GM12878 (cell line): ENCODE data around the gene SETD5. TPM values are rescaled to one million over a fixed set of nuclear protein-coding genes. Genes with fewer than 3 reads are reported as not detected.

Source experiments
- ATAC-seq: fragments of 200-7000 bp; cut with Tn5 transposase; 3 replicates; pipeline ENCODE4 v1.9.1; 2020; ENCODE audit warnings: mild to moderate bottlenecking, moderate library complexity
- BruUV-seq: library from RNA; stranded (reverse); fragments of 400-500 nt; replicated peaks from 2 replicates; lab custom pipeline; 2021; lab: Mats Ljungman, UMichigan
- CTCF ChIA-PET: fragments of 300-600 bp; sonication (Branson Sonifier 250); formaldehyde crosslinking; extraction: SDS; loops from one replicate; lab custom pipeline; 2021; ENCODE audit warnings: inconsistent platforms; lab: Yijun Ruan, JAX
- POLR2A ChIA-PET: fragments of 350-600 bp; formaldehyde crosslinking; extraction: SDS; loops from one replicate; lab custom pipeline; 2021; ENCODE audit warnings: inconsistent platforms; lab: Charles Lee
- RAD21 ChIA-PET: fragments of 300-600 bp; sonication (Branson Sonifier 250); formaldehyde crosslinking; loops from one replicate; lab custom pipeline; 2023; ENCODE audit warnings: antibody characterized with exemption; ENCODE audit not compliant: unreplicated experiment; lab: Charles Lee
- SMC1A ChIA-PET: fragments of 300-600 bp; sonication (Branson Sonifier 250); formaldehyde crosslinking; loops from one replicate; lab custom pipeline; 2023; ENCODE audit not compliant: unreplicated experiment, uncharacterized antibody; lab: Charles Lee
- DNase-seq: peaks from one replicate; pipeline ENCODE4 v3.0.0-alpha.2; 2011; ENCODE audit warnings: low read depth, low spot score
- FAIRE-seq: peaks from 3 replicates; lab custom pipeline; 2011; peaks lifted over from hg19 to GRCh38; lab: Jason Lieb, UNC
- H2AFZ ChIP-seq: 2 replicates; pipeline ENCODE4 v1.6.0; 2011; ENCODE audit warnings: low read depth, low read length, control low read depth; ENCODE audit not compliant: control insufficient read depth
- H3K27ac ChIP-seq: 2 replicates; pipeline ENCODE4 v1.5.1; 2011; ENCODE audit warnings: control low read depth; ENCODE audit not compliant: control insufficient read depth, insufficient read depth
- H3K27me3 ChIP-seq, 2 experiments: replicated peaks in 1 of 2; 2 replicates each; pipeline versions ENCODE4 v1.6.0 to v1.6.1; 2011; ENCODE audit warnings: low read length in 1 of 2; ENCODE audit not compliant: control insufficient read depth in 2 of 2, insufficient read depth in 2 of 2
- H3K36me3 ChIP-seq, 2 experiments: 2 replicates each; pipeline ENCODE4 v1.5.1; 2011; ENCODE audit warnings: low read length in 1 of 2; ENCODE audit not compliant: control insufficient read depth in 2 of 2, insufficient read depth in 2 of 2
- H3K4me1 ChIP-seq: 2 replicates; pipeline ENCODE4 v1.6.1; 2011; ENCODE audit warnings: mild to moderate bottlenecking, low read length, moderate library complexity, mixed read lengths; ENCODE audit not compliant: control insufficient read depth, insufficient read depth
- H3K4me2 ChIP-seq: 2 replicates; pipeline ENCODE4 v1.6.0; 2011; ENCODE audit warnings: control low read depth; ENCODE audit not compliant: control insufficient read depth, insufficient read depth
- H3K4me3 ChIP-seq: fragments of 200-600 bp; sonication (generic); 2 replicates; pipeline ENCODE4 v1.5.1; 2016
- H3K79me2 ChIP-seq: 2 replicates; pipeline ENCODE4 v1.6.0; 2011; ENCODE audit warnings: low read length; ENCODE audit not compliant: control insufficient read depth, insufficient read depth
- H3K9ac ChIP-seq: 2 replicates; pipeline ENCODE4 v1.8.0; 2011; ENCODE audit warnings: low read length, control low read depth, mixed read lengths; ENCODE audit not compliant: control insufficient read depth, insufficient read depth
- H3K9me3 ChIP-seq: replicated peaks from 3 replicates; pipeline ENCODE4 v1.5.1; 2011; ENCODE audit warnings: mild to moderate bottlenecking, low read length; ENCODE audit not compliant: control insufficient read depth, insufficient read depth
- H4K20me1 ChIP-seq: 2 replicates; pipeline ENCODE4 v1.6.0; 2011; ENCODE audit not compliant: control insufficient read depth, insufficient read depth
- ATF7 ChIP-seq: fragments of 450-650 bp; IDR thresholded peaks from 2 replicates; pipeline ENCODE4 v1.6.1; 2016; ENCODE audit warnings: low read depth, mild to moderate bottlenecking
- BHLHE40 ChIP-seq, 2 experiments: fragments of 450-650 bp in 1 of 2; IDR thresholded peaks; 2 replicates each; pipeline ENCODE4 v1.6.1; 2011 to 2017; ENCODE audit warnings: low read depth in 2 of 2, borderline replicate concordance in 1 of 2, improper control_type of control experiment in 1 of 2, low read length in 1 of 2, mild to moderate bottlenecking in 1 of 2
- BRCA1 ChIP-seq: IDR thresholded peaks from 2 replicates; pipeline ENCODE4 v1.6.1; 2011; ENCODE audit warnings: low read depth, low read length, improper control_type of control experiment
- GABPA ChIP-seq: IDR thresholded peaks from 2 replicates; pipeline ENCODE4 v1.6.1; 2014; ENCODE audit warnings: antibody characterized with exemption, low read depth, mild to moderate bottlenecking, inconsistent platforms
- HDAC2 ChIP-seq: fragments of 200-600 bp; sonication (generic); IDR thresholded peaks from 2 replicates; pipeline ENCODE4 v1.6.1; 2017
- LARP7 ChIP-seq: fragments of 450-650 bp; IDR thresholded peaks from 2 replicates; pipeline ENCODE4 v1.6.1; 2017; ENCODE audit warnings: mild to moderate bottlenecking
- SMAD1 ChIP-seq: fragments of 450-650 bp; IDR thresholded peaks from 2 replicates; pipeline ENCODE4 v1.6.1; 2018; ENCODE audit warnings: mild to moderate bottlenecking, low read depth; ENCODE audit not compliant: partially characterized antibody
- SMC3 ChIP-seq: IDR thresholded peaks from 2 replicates; pipeline ENCODE4 v1.6.1; 2011; ENCODE audit warnings: low read length, improper control_type of control experiment, borderline replicate concordance
- SUPT20H ChIP-seq: IDR thresholded peaks from 2 replicates; pipeline ENCODE4 v1.6.1; 2011; ENCODE audit warnings: low read depth, mild to moderate bottlenecking, low read length, moderate library complexity, borderline replicate concordance; ENCODE audit not compliant: control insufficient read depth
- TARDBP ChIP-seq: IDR thresholded peaks from 2 replicates; pipeline ENCODE4 v1.6.1; 2016; ENCODE audit warnings: borderline replicate concordance
- YY1 ChIP-seq: IDR thresholded peaks from 2 replicates; pipeline ENCODE4 v1.6.1; 2011; ENCODE audit warnings: low read depth, mild to moderate bottlenecking, low read length
- WGBS: methylation state at CpG from one replicate; pipeline ENCODE4 v1.1.6; 2016; ENCODE audit warnings: low lambda C conversion rate; ENCODE audit not compliant: insufficient replicate concordance, insufficient coverage; ENCODE audit errors: missing lambda C conversion rate; 5-methylcytosine and 5-hydroxymethylcytosine counted together
- in situ Hi-C: fragments of 300-500 bp; cut with MboI; formaldehyde crosslinking; loops from 9 replicates; pipeline ENCODE4 v1.14.3; 2018; ENCODE audit warnings: mixed read lengths
- intact Hi-C: fragments of 100-400 bp; cut with micrococcal nuclease; formaldehyde crosslinking; loops from one replicate; pipeline ENCODE4 v1.14.2; 2022; ENCODE audit not compliant: unreplicated experiment
- polyA plus RNA-seq, 11 experiments: library from polyadenylated mRNA; depleted of rRNA in 4 of 11; unstranded in 6 of 11; stranded (reverse) in 5 of 11; fragments of >200 nt; fragmentation: Nextera tagmentation in 4 of 11; fragmentation: Illumina TruSeq in 1 of 11; extraction: Ambion mirVana in 4 of 11; extraction: Trizol in 1 of 11; gene quantifications; 1 replicate in 1 of 11; 2 replicates in 10 of 11; pipeline versions ENCODE4 v1.2.1 to v1.2.3, GENCODE V29; 2011 to 2016; ENCODE audit warnings: inconsistent platforms in 2 of 11, missing spikeins in 2 of 11, low read depth in 1 of 11
- total RNA-seq, 4 experiments: library from RNA; depleted of rRNA in 3 of 4; stranded (reverse); fragments of >200 nt in 3 of 4; fragmentation: Illumina TruSeq in 1 of 4; extraction: Trizol in 1 of 4; gene quantifications; 2 replicates each; pipeline versions ENCODE4 v1.2.1 to v1.2.3, GENCODE V29; 2013 to 2021
- TF ChIP-seq, protein P1 (sequence below): IDR thresholded peaks from 2 replicates; pipeline ENCODE4 v1.6.1; 2011; ENCODE audit warnings: low read depth, mild to moderate bottlenecking, low read length, moderate library complexity, borderline replicate concordance; ENCODE audit errors: extremely low read depth
- TF ChIP-seq, protein P2 (sequence below): fragments of 450-650 bp; IDR thresholded peaks from 2 replicates; pipeline ENCODE4 v1.6.1; 2016; ENCODE audit warnings: mild to moderate bottlenecking, moderate library complexity, borderline replicate concordance
- TF ChIP-seq, protein P3 (sequence below): fragments of 450-650 bp; IDR thresholded peaks from 2 replicates; pipeline ENCODE4 v1.6.1; 2016; ENCODE audit warnings: mild to moderate bottlenecking
- TF ChIP-seq, protein P4 (sequence below), 3 experiments: IDR thresholded peaks in 2 of 3; conservative IDR thresholded peaks in 1 of 3; 2 replicates each; pipeline ENCODE4 v1.5.1; 2011; ENCODE audit warnings: low read depth in 3 of 3, low read length in 3 of 3, mild to moderate bottlenecking in 3 of 3, control low read depth in 2 of 3, moderate library complexity in 2 of 3, inconsistent platforms in 1 of 3, mixed read lengths in 1 of 3; ENCODE audit not compliant: control insufficient read depth in 2 of 3, insufficient read depth in 1 of 3; ENCODE audit errors: extremely low read depth in 1 of 3

The SETD5 gene
- total and polyA plus RNA-seq, 10 of the 15 experiments (the other 5 are each of a cell fraction or from before 2014, with no cell fraction given) = 8.2 to 94.0 (median 55.4) TPM

DNA sequence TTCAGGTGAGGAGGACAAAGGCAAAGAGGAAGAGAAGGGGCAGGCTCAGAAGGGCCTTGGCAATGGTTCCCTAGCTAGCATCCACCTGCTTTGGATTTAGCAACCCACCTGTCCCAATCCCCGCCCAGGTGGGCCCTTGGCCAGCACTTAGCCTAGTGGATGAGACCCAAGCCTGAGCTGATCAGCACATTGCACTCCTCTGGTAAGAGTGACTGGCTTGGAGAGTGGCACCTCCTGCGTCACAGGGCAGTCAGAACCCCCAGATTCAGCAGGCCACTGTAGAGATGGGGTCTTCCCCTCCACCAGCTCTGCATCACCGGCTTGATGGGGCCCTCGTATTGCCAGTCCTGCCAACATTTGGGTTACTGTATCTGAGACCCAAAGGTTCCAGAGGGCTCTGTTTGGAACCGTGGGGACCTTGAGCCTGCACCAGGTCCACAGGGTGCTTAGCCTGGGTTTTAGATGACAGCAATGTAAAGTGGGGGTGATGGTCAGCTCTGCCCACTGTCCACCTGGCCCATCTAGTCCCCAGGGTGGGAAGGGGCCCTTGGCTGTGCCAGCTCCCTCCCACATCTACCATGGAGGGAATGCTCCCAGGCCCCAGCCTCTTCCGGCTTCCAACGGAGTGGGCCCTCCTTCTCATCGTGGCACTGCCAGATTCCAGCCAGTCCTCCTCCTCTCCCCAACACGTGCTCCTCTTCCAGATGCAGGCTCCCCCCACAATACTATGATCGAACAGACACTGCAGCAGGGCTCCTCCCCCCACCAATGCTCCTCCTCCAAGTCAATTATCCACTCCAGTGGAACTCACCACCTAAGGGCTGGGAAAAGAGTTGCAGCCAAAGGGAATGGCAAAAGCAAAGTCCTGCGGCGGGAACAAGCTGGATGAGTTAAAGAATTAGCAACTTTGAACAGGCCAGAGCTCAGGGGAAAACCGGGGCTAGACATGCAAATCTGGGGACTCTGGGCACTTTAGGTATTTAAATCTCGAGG, 110.5 kb downstream of the SETD5 start:
- ChIA-PET RAD21 (no interaction called here), SMC1A (interaction anchor here (1.2 kb wide), 1 partner anchor 223 kb away, joined by 3 read pairs; no protein-coding TSS in a partner anchor), CTCF (no interaction called here), POLR2A (no interaction called here)
- H3K27me3 ChIP-seq = peaks cover 0 to 1% of the 10 kb centered on the region in 2 experiments; a peak in 3 of 4 replicates
- peaks cover 2% of the 10 kb centered on the region; the same call in 1 of the 2 replicates for H3K4me1 ChIP-seq
- H2AFZ ChIP-seq = no peak overlapping the region
- H4K20me1 ChIP-seq = no peaks in the 10 kb centered on the region
- in situ Hi-C loops = no loop called here
- no peaks in the 10 kb centered on the region for H3K36me3 ChIP-seq
- H3K9ac ChIP-seq = no peak overlapping the region
- no TSS peak for BruUV-seq
- H3K27ac ChIP-seq = no peak overlapping the region
- no peak overlapping the region for H3K4me2 ChIP-seq
- DNase-seq (no peak), ATAC-seq (no peak), FAIRE-seq (no peak)
- 23% methylated on average over 10 of the region's 14 CpGs for WGBS
- H3K9me3 ChIP-seq = no peaks in the 10 kb centered on the region
- H3K79me2 ChIP-seq = no peaks in the 10 kb centered on the region
- intact Hi-C loops = loop anchor here (10.0 kb wide), 1 partner anchor 533 kb away; no protein-coding TSS in a partner anchor
- no peak overlapping the region for H3K4me3 ChIP-seq
- TF ChIP-seq YY1 (no peak), HDAC2 (no peak), BRCA1 (no peak), SMAD1 (no peak), ATF7 (no peak), BHLHE40 (IDR thresholded peaks at IDR 0.05; ENCODE audit: borderline replicate concordance in 1 of 2, low read depth in 2 of 2, low read length in 1 of 2) (no peak), SMC3 (no peak), SUPT20H (no peak), GABPA (no peak), LARP7 (no peak), TARDBP (no peak)
- TF ChIP-seq, protein P1, sequence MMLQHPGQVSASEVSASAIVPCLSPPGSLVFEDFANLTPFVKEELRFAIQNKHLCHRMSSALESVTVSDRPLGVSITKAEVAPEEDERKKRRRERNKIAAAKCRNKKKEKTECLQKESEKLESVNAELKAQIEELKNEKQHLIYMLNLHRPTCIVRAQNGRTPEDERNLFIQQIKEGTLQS = no peak
- TF ChIP-seq, protein P2, sequence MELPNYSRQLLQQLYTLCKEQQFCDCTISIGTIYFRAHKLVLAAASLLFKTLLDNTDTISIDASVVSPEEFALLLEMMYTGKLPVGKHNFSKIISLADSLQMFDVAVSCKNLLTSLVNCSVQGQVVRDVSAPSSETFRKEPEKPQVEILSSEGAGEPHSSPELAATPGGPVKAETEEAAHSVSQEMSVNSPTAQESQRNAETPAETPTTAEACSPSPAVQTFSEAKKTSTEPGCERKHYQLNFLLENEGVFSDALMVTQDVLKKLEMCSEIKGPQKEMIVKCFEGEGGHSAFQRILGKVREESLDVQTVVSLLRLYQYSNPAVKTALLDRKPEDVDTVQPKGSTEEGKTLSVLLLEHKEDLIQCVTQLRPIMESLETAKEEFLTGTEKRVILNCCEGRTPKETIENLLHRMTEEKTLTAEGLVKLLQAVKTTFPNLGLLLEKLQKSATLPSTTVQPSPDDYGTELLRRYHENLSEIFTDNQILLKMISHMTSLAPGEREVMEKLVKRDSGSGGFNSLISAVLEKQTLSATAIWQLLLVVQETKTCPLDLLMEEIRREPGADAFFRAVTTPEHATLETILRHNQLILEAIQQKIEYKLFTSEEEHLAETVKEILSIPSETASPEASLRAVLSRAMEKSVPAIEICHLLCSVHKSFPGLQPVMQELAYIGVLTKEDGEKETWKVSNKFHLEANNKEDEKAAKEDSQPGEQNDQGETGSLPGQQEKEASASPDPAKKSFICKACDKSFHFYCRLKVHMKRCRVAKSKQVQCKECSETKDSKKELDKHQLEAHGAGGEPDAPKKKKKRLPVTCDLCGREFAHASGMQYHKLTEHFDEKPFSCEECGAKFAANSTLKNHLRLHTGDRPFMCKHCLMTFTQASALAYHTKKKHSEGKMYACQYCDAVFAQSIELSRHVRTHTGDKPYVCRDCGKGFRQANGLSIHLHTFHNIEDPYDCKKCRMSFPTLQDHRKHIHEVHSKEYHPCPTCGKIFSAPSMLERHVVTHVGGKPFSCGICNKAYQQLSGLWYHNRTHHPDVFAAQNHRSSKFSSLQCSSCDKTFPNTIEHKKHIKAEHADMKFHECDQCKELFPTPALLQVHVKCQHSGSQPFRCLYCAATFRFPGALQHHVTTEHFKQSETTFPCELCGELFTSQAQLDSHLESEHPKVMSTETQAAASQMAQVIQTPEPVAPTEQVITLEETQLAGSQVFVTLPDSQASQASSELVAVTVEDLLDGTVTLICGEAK = no peak
- TF ChIP-seq, protein P3, sequence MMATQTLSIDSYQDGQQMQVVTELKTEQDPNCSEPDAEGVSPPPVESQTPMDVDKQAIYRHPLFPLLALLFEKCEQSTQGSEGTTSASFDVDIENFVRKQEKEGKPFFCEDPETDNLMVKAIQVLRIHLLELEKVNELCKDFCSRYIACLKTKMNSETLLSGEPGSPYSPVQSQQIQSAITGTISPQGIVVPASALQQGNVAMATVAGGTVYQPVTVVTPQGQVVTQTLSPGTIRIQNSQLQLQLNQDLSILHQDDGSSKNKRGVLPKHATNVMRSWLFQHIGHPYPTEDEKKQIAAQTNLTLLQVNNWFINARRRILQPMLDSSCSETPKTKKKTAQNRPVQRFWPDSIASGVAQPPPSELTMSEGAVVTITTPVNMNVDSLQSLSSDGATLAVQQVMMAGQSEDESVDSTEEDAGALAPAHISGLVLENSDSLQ = no peak
- TF ChIP-seq, protein P4, sequence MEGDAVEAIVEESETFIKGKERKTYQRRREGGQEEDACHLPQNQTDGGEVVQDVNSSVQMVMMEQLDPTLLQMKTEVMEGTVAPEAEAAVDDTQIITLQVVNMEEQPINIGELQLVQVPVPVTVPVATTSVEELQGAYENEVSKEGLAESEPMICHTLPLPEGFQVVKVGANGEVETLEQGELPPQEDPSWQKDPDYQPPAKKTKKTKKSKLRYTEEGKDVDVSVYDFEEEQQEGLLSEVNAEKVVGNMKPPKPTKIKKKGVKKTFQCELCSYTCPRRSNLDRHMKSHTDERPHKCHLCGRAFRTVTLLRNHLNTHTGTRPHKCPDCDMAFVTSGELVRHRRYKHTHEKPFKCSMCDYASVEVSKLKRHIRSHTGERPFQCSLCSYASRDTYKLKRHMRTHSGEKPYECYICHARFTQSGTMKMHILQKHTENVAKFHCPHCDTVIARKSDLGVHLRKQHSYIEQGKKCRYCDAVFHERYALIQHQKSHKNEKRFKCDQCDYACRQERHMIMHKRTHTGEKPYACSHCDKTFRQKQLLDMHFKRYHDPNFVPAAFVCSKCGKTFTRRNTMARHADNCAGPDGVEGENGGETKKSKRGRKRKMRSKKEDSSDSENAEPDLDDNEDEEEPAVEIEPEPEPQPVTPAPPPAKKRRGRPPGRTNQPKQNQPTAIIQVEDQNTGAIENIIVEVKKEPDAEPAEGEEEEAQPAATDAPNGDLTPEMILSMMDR (IDR thresholded peaks at IDR 0.05 in 2 of 3, conservative IDR thresholded peaks at IDR 0.05 in 1 of 3; ENCODE audit: control insufficient read depth in 2 of 3, extremely low read depth in 1 of 3, insufficient read depth in 1 of 3, low read depth in 3 of 3, low read length in 3 of 3) = no peak
